ENCODE data around the gene FAAH.

Gene FAAH

DNA sequence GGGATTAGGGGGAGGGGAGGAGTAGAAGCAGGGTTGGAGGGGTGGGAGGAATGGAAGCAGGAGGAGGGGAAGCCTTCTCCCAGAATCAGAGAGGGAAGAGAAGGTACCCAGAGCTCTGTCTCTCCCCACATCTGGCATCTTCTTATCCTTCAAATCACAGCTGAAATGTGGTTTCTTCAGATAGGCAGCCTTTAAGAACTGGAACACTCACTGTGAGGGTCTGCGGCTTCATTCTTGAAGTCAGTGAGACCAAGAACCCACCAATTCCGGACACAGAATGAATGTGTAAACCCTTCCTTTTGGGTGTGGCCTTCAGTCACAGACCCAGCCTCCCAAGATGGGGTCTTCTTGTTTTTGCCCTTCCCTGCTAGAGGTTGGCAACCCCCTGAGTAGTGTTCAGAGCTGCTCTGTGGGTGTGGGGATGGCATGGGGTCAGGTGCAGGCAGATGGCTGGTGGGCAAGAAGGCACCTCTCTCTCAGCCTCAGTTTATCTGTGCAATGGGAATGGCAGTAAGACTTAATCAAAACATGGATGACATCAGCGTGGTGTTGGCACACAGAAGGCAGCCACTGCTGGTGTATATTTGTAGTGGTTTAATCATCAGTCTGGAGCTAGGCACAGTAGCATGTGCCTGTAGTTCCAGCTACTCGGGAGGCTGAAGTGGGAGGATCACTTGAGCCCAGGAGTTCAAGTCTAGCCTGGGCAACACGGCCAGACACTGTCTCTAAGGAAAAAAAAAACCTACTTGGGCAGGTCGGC, 7.2 kb downstream of the FAAH start:
- DNase-seq = no peak

DNA sequence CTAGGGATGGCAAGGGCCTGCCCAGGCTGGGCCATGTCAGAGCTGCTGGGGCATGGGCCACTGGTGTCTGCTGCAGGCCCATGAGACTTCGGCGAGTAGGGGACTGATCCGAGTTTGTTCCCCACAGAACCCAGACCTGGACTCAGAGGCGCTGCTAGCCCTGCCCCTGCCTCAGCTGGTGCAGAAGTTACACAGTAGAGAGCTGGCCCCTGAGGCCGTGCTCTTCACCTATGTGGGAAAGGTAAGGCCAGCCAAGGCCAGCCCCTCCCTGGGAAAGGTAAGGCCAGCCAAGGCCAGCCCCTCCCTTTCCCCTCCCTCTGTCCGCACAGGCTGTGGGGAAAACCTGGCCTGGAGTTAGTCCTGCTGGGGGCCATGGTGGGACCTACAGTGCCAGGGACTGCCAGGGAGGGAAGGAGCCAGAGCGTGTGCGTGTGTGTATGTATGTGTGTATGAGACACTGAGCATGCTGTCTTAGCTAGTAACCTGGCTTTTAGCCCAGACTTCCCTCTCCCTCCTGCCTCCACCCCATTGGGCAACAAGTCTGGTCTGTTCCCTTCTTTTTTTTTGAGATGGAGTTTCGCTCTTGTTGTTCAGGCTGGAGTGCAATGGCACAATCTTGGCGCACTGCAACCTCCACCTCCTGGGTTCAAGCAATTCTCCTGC, 8.0 kb downstream of the FAAH start:
- DNase-seq = no peak

- no peak for DNase-seq
Measured at GRCh38 chr1:46403916-46404315, 9.8 kb downstream of the FAAH start.

GRCh38 chr1:46404482-46405196, 10.5 kb downstream of the FAAH start:
- no peak for DNase-seq

DNA sequence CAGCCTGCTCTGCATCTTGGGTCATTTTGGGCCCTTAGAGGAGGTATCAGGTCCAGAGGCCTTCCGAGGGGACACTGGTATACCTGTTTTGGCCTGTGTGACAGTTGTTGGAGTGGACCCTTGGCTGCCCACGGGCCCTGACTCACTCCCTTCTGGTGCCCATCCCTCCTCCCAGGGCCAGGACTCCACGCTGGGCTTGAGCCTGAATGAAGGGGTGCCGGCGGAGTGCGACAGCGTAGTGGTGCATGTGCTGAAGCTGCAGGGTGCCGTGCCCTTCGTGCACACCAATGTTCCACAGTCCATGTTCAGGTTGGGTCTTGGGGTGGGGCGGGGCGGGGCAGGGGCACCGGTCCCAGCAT, 11.1 kb downstream of the FAAH start:
- DNase-seq = no peak

DNA sequence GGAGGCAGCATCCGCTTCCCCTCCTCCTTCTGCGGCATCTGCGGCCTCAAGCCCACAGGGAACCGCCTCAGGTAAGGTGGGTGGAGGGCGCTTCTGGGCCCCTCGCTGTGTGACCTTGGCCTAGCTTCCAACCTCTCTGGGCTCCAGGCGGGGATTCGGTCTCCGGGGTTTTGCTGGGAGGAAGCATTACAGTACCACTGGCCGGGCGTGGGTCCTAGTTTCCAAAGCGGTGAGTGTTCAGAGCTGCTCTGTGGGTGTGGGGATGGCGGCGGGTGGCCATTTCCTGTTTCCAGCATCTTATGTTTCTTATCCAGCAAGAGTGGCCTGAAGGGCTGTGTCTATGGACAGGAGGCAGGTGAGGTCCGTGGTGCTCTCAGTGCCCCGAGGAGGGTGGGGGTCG, 11.6 kb downstream of the FAAH start:
- DNase-seq = no peak

DNA sequence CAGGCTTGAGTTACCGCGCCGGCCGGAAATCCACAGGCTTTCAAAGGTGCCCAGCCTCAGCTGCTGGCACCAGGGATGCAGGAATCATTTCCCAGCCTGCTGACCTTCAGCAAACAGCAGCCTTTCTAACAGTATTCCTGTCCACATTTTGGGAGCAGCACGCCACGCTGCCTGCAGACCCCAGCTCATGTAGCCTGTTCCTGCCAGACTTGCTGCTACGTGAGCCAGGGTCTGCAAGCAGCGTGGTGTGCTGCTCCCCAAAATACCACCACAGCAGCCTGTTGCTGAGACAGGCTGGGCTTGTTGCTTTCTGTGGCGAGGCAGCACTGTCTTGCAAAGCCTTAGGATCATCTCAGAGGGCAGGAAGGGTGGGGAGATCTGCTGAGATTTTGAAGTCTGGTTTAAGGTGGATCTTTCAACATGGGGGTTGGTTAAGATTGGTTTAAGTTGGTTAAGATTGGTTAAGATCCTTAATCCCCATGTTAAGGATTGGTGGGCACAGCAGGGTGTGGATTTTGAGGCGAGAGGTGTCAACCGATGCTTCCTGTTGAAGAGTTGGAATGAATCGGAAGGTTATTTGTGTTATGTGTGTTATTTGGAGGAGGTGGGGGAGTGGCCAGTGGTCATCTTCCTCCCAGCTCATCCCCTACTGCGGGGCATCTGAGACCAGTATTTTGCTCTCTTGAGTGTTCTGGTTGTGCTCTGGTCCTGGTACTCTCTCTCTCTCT, 12.9 kb downstream of the FAAH start:
- no peak for DNase-seq

DNA sequence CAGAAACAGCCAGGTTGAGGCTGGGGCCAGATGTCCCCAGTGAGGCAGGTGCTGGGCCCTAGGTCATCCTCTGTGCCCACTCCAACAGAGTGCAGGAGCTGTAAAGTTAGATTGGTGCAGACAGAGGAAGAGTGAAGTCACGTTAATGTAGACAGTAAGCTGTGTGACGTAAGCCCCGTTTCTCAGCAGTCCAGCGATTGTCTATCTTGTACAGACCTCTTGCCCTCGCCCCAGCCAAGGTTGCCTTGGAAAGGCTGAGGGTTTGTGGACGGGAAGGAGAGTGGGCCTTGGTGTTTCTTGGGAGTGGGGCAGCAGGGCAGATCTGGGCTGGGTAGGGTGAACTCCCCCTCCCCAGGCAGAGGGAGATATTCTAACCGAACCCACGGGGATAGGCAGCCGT, 13.5 kb downstream of the FAAH start:
- DNase-seq = no peak

DNA sequence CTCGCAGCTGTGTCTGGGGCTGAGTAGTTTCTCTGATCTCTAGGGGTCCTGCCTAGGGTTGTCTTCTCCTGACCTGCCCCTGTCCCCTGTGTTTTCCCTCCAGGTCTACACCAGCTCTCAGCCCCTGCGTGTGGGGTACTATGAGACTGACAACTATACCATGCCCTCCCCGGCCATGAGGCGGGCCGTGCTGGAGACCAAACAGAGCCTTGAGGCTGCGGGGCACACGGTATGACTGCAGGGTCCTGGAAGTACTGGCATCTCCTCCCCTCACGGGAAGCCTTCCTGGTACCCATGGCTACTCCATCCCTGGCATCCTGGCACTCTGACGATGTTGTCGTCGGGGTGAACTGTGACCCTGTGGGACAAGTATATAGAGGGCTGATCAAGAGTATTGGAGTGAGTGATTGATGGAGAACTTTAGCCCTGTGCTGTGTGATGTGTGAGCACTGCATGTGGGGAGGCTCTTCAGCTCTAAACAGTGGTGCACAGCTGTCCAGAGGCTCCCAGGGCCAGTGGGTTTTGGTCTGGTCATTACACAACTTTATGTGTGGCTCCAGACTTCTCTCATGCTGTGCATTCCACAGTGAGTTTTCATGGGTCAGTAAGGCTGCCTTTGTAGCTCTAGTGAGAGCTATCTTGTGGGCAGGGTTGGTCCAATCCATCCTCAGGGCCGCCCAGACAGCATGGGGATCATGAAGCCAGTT, 14.4 kb downstream of the FAAH start:
- DNase-seq = no peak

DNA sequence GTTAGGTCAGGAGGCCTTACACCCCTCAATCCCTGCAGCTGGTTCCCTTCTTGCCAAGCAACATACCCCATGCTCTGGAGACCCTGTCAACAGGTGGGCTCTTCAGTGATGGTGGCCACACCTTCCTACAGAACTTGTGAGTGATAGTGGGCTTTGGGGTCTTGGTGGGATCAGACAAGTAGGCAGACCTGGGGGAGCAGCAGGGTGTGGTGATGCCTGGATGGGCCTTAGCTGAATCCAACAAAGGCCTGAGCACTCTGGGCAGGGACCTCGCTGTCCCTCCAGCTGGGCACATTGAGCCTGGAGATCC, 14.9 kb downstream of the FAAH start:
- no peak for DNase-seq

DNA sequence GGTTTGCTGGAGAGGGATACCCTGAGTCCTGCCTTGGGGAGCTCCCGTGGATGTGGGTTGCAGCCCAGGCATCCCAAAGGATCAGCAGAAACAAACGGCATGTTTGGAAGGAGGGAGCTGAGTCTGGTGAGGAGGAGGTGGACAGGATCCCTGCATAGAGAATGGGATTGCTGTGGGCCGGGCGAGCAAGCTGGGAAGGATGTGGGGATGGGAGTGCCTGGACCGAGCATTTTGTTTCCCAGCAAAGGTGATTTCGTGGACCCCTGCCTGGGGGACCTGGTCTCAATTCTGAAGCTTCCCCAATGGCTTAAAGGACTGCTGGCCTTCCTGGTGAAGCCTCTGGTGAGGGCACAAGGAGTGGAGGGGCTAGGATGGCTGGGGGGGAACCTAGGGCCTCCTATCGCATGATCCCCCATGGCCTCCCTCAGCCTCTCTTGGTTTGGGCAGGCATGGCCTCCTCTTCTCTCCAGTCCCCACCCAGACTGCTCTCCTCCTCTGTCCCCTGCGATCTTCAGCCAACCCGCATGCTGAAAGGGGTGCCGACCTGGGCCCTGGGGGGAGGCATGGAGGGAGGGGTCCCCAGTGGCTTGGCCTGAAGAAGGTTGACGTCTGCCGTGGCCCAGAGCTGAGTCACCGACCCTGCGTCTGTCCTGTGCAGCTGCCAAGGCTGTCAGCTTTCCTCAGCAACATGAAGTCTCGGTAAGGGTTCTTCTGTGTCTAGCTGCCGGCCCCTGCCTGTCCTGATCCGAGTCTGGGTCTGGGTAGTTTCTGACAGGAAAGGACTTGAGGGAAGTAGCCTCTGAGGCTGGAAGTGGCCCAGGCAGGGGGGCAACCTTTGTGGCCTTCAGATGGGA, 16.3 kb downstream of the FAAH start:
- DNase-seq = no peak

DNA sequence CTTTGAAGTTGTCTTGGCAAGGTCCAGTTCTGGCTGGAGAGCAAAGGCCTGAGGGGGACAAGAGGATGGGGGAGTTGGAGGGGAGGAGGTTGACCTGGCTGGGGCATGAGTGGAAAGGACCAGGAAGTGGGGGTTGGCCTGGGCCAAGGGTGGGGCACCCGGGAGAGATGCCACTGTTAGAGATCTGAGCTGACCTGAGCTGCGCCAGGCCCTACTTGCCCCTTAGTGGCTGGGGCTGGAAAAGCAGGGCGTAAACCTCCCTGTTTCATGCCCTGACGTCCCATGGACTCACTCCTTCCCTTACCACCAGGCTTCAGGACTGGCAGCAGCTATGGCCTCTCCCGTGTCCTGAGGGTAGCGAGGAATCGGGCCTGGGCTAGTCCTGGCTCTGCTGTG, 16.9 kb downstream of the FAAH start:
- DNase-seq = no peak

GRCh38 chr1:46411601-46412341, 17.7 kb downstream of the FAAH start:
- DNase-seq = no peak

DNA sequence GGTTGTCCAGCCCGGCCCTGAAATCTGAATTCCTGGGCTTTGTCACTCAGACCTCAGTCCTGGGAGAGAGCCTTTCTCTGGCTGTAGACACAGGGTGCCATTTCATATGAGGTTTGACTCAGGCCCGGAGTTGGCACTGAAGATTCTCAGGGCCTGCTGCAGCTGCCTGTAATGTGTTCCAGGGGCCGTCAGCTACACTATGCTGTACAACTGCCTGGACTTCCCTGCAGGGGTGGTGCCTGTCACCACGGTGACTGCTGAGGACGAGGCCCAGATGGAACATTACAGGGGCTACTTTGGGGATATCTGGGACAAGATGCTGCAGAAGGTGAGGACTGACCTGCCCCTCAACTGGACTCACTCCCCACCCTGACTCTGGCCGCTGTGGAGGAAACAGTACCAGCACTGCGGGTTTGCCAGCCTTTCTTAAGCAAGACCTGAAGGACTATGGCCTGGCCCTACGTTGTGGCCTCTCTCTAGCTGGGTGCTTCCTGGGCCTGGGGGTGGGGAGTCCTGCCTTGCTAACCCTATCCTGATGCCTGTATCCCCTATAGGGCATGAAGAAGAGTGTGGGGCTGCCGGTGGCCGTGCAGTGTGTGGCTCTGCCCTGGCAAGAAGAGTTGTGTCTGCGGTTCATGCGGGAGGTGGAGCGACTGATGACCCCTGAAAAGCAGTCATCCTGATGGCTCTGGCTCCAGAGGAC, 18.9 kb downstream of the FAAH start:
- no peak for DNase-seq

DNA sequence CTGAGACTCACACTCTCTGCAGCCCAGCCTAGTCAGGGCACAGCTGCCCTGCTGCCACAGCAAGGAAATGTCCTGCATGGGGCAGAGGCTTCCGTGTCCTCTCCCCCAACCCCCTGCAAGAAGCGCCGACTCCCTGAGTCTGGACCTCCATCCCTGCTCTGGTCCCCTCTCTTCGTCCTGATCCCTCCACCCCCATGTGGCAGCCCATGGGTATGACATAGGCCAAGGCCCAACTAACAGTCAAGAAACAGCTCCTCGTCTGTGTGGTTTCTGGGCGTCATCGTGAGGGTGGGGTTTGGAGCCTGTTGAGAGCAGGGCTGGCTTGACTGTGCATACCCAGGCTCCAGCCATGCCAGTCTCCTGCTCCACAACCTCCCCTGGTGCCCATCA, 19.5 kb downstream of the FAAH start:
- DNase-seq = no peak

- no peak for DNase-seq
Measured at GRCh38 chr1:46415514-46415913, 21.4 kb downstream of the FAAH start.

GRCh38 chr1:46418976-46419375, 24.9 kb downstream of the FAAH start:
- no peak for DNase-seq

DNA sequence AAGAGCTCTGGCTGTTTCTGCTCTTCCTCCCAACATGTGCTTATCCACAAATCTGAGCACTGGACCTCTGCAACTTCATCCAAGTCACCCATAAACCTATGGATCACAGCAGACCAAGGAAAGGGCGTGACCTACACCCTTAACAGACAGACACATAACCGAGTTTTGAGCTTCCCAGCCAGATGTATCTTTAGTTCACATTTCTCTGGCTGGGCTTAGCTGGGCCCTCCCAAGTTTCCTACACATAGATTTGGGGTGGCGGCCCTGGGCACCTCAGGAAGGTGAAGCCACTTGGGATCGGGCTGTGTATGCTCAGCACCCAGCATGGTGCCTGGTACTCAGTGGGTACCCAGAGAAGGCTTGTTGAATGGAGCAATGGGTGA, 26.4 kb downstream of the FAAH start:
- no peak for DNase-seq

DNA sequence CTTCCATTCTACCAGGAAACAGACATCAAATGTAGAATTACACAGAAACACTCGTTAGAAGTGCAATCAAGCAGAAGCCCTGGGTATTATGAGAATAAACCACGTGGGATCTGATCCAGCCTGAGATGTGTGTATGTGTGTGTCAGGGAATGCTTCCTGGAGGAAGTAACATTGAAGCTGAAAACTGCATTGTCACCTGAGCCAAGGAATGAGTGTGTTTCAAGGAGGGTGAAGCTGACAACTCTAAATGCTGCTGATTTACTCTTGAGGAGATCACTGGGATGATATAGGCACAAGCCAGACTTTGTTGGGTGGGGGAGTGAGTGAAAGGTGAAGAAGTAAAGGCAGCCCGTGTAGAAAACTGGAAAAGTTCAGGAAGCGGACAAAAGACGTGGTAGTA, 27.6 kb downstream of the FAAH start:
- DNase-seq = no peak

- no peak for DNase-seq
Measured at GRCh38 chr1:46422261-46422871, 28.2 kb downstream of the FAAH start.
